Measurements from ENCODE around the gene CDC42BPB.

DNA sequence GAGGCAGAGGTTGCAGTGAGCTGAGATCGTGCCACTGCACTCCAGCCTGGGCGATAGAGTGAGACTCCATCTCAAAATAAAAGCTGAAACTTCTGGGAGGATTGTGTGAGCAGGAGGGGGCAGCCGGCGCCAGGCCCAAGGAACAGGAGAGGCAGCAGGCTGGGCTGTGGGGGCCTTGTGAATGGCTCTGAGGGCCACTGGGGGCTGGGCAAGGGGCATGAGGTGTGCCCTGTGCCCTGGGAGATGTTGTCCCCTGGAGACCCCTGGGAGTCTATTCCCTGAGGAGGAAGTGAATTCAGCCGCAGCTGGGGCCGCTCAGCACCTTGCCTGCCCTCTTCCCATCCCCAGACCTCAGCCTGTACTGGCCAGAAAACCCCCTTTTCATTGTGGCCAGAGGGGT lies 31.6 kb upstream of the CDC42BPB start:
- TF ChIP-seq, protein P1, sequence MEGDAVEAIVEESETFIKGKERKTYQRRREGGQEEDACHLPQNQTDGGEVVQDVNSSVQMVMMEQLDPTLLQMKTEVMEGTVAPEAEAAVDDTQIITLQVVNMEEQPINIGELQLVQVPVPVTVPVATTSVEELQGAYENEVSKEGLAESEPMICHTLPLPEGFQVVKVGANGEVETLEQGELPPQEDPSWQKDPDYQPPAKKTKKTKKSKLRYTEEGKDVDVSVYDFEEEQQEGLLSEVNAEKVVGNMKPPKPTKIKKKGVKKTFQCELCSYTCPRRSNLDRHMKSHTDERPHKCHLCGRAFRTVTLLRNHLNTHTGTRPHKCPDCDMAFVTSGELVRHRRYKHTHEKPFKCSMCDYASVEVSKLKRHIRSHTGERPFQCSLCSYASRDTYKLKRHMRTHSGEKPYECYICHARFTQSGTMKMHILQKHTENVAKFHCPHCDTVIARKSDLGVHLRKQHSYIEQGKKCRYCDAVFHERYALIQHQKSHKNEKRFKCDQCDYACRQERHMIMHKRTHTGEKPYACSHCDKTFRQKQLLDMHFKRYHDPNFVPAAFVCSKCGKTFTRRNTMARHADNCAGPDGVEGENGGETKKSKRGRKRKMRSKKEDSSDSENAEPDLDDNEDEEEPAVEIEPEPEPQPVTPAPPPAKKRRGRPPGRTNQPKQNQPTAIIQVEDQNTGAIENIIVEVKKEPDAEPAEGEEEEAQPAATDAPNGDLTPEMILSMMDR (IDR thresholded peaks at IDR 0.05), result no peak
- no peak for TF ChIP-seq POLR2A (IDR thresholded peaks at IDR 0.05)
